ENCODE data around the gene PIH1D1. TPM values are rescaled to one million over a fixed set of nuclear protein-coding genes. Genes with fewer than 3 reads are reported as not detected.
A peak's percentile ranks its signal among the peaks of the same experiment; 100 is the strongest.

The PIH1D1 gene
- total RNA-seq, 1 donor from 2014 or later, result 78.8 TPM

GRCh38 chr19:49491030-49491803 lies 39.6 kb upstream of the PIH1D1 start:
- peaks cover 29% of the 10 kb centered on the region for H3K27me3 Mint-ChIP-seq (ENCODE audit: unreplicated experiment)
- H3K4me3 Mint-ChIP-seq (ENCODE audit: unreplicated experiment), result no peak overlapping the region
- H3K36me3 Mint-ChIP-seq (ENCODE audit: low read depth, unreplicated experiment), result peaks cover 38% of the 10 kb centered on the region
- H3K9me3 Mint-ChIP-seq (ENCODE audit: unreplicated experiment), result no peaks in the 10 kb centered on the region
- no peak overlapping the region for H3K27ac Mint-ChIP-seq (ENCODE audit: unreplicated experiment)
- no peak for DNase-seq (ENCODE audit: low spot score)
- H3K4me1 Mint-ChIP-seq (ENCODE audit: unreplicated experiment), result peaks cover 22% of the 10 kb centered on the region
- TF ChIP-seq CTCF (IDR thresholded peaks at IDR 0.05; ENCODE audit: unreplicated experiment), result no peak

GRCh38 chr19:49490287-49491029 lies 38.8 kb upstream of the PIH1D1 start:
- Mint-ChIP-seq H3K36me3 (ENCODE audit: low read depth, unreplicated experiment) (peaks cover 38% of the 10 kb centered on the region), H3K4me3 (ENCODE audit: unreplicated experiment) (no peak overlapping the region), H3K9me3 (ENCODE audit: unreplicated experiment) (no peaks in the 10 kb centered on the region), H3K4me1 (ENCODE audit: unreplicated experiment) (peaks cover 22% of the 10 kb centered on the region), H3K27me3 (ENCODE audit: unreplicated experiment) (peaks cover 26% of the 10 kb centered on the region), H3K27ac (ENCODE audit: unreplicated experiment) (peak overlapping the region; percentile 24)
- no peak for DNase-seq (ENCODE audit: low spot score)
- TF ChIP-seq CTCF (IDR thresholded peaks at IDR 0.05; ENCODE audit: unreplicated experiment), result no peak

- TF ChIP-seq CTCF (IDR thresholded peaks at IDR 0.05; ENCODE audit: unreplicated experiment), result no peak
These were observed 38.1 kb upstream of the PIH1D1 start for GRCh38 chr19:49489601-49490167.

GRCh38 chr19:49488863-49489537 lies 37.4 kb upstream of the PIH1D1 start:
- H3K27ac Mint-ChIP-seq (ENCODE audit: unreplicated experiment), result peak overlapping the region; percentile 80
- H3K27me3 Mint-ChIP-seq (ENCODE audit: unreplicated experiment), result peaks cover 24% of the 10 kb centered on the region
- TF ChIP-seq CTCF (IDR thresholded peaks at IDR 0.05; ENCODE audit: unreplicated experiment), result no peak
- H3K4me3 Mint-ChIP-seq (ENCODE audit: unreplicated experiment), result peak overlapping the region; percentile 100
- H3K9me3 Mint-ChIP-seq (ENCODE audit: unreplicated experiment), result no peaks in the 10 kb centered on the region
- peaks cover 22% of the 10 kb centered on the region for H3K4me1 Mint-ChIP-seq (ENCODE audit: unreplicated experiment)
- no peak for DNase-seq (ENCODE audit: low spot score)
- H3K36me3 Mint-ChIP-seq (ENCODE audit: low read depth, unreplicated experiment), result peaks cover 38% of the 10 kb centered on the region

More at GRCh38 chr19:49489601-49490167, 38.1 kb upstream of the PIH1D1 start:
- peaks cover 22% of the 10 kb centered on the region for H3K4me1 Mint-ChIP-seq (ENCODE audit: unreplicated experiment)
- no peaks in the 10 kb centered on the region for H3K9me3 Mint-ChIP-seq (ENCODE audit: unreplicated experiment)
- peaks cover 38% of the 10 kb centered on the region for H3K36me3 Mint-ChIP-seq (ENCODE audit: low read depth, unreplicated experiment)
- DNase-seq (ENCODE audit: low spot score), result no peak
- H3K27ac Mint-ChIP-seq (ENCODE audit: unreplicated experiment), result peak overlapping the region; percentile 24
- H3K4me3 Mint-ChIP-seq (ENCODE audit: unreplicated experiment), result peak overlapping the region; percentile 100
- peaks cover 24% of the 10 kb centered on the region for H3K27me3 Mint-ChIP-seq (ENCODE audit: unreplicated experiment)
